H9 (cell line): ENCODE measurements around the gene PPIF. TPM values are rescaled to one million over a fixed set of nuclear protein-coding genes. Genes with fewer than 3 reads are reported as not detected.
A peak's percentile ranks its signal among the peaks of the same experiment; 100 is the strongest.

ENCODE experiments used
- DNase-seq: peaks from one replicate; pipeline ENCODE4 v3.0.0-alpha.2; 2017
- H2AFZ ChIP-seq: one replicate; pipeline ENCODE4 v1.6.1; 2013; ENCODE audit warnings: mild to moderate bottlenecking, low read length, control low read depth, moderate library complexity
- H2AK5ac ChIP-seq: 2 replicates; pipeline ENCODE4 v1.6.1; 2013; ENCODE audit warnings: low read length, control low read depth, mixed read lengths; ENCODE audit not compliant: insufficient read length
- H2BK120ac ChIP-seq: one replicate; pipeline ENCODE4 v1.6.1; 2013; ENCODE audit warnings: low read depth, mild to moderate bottlenecking, low read length, control low read depth, inconsistent platforms; ENCODE audit not compliant: poor library complexity, severe bottlenecking
- H2BK12ac ChIP-seq: 2 replicates; pipeline ENCODE4 v1.6.1; 2013; ENCODE audit warnings: low read length, control low read depth, mixed read lengths, low read depth; ENCODE audit not compliant: insufficient read length
- H2BK15ac ChIP-seq: 2 replicates; pipeline ENCODE4 v1.6.1; 2013; ENCODE audit warnings: low read depth, low read length, control low read depth
- H2BK20ac ChIP-seq: one replicate; pipeline ENCODE4 v1.6.1; 2013; ENCODE audit warnings: low read depth, mild to moderate bottlenecking, low read length, control low read depth, inconsistent platforms; ENCODE audit not compliant: poor library complexity, severe bottlenecking
- H2BK5ac ChIP-seq: 2 replicates; pipeline ENCODE4 v1.6.1; 2013; ENCODE audit warnings: low read length, control low read depth, mixed read lengths; ENCODE audit not compliant: insufficient read length
- H3K14ac ChIP-seq: 2 replicates; pipeline ENCODE4 v1.6.1; 2013; ENCODE audit warnings: low read length, control low read depth; ENCODE audit not compliant: insufficient read depth
- H3K18ac ChIP-seq: 2 replicates; pipeline ENCODE4 v1.6.1; 2013; ENCODE audit warnings: low read depth, mild to moderate bottlenecking, mixed read lengths, low read length, control low read depth; ENCODE audit not compliant: insufficient read length
- H3K23ac ChIP-seq: 2 replicates; pipeline ENCODE4 v1.6.1; 2013; ENCODE audit warnings: low read length, control low read depth, mixed read lengths, low read depth; ENCODE audit not compliant: insufficient read length
- H3K23me2 ChIP-seq: 2 replicates; pipeline ENCODE4 v1.6.1; 2013; ENCODE audit warnings: low read depth, mild to moderate bottlenecking, mixed read lengths, low read length, control low read depth; ENCODE audit not compliant: insufficient read length, poor library complexity, severe bottlenecking
- H3K27ac ChIP-seq: 2 replicates; pipeline ENCODE4 v1.5.1; 2013; ENCODE audit warnings: low read length, control low read depth, mixed read lengths, low read depth; ENCODE audit not compliant: insufficient read length
- H3K27me3 ChIP-seq: 2 replicates; pipeline ENCODE4 v1.6.1; 2013; ENCODE audit warnings: low read length, control low read depth, inconsistent platforms; ENCODE audit not compliant: insufficient read depth
- H3K4ac ChIP-seq: 2 replicates; pipeline ENCODE4 v1.6.1; 2013; ENCODE audit warnings: low read depth, mild to moderate bottlenecking, control low read depth, inconsistent platforms, low read length, moderate library complexity
- H3K4me1 ChIP-seq: 2 replicates; pipeline ENCODE4 v1.6.1; 2013; ENCODE audit warnings: low read length, control low read depth, inconsistent platforms; ENCODE audit not compliant: insufficient read depth
- H3K4me2 ChIP-seq: 2 replicates; pipeline ENCODE4 v1.6.1; 2013; ENCODE audit warnings: low read length, control low read depth, mixed read lengths; ENCODE audit not compliant: insufficient read length, insufficient read depth
- H3K56ac ChIP-seq: 2 replicates; pipeline ENCODE4 v1.6.1; 2013; ENCODE audit warnings: low read depth, mild to moderate bottlenecking, mixed read lengths, low read length, control low read depth; ENCODE audit not compliant: insufficient read length
- H3K79me1 ChIP-seq: 2 replicates; pipeline ENCODE4 v1.6.1; 2013; ENCODE audit warnings: low read depth, mild to moderate bottlenecking, moderate library complexity, low read length, control low read depth, inconsistent platforms; ENCODE audit not compliant: insufficient read depth, poor library complexity, severe bottlenecking
- H3K79me2 ChIP-seq: 2 replicates; pipeline ENCODE4 v1.6.1; 2013; ENCODE audit warnings: low read length, control low read depth, inconsistent platforms; ENCODE audit not compliant: insufficient read depth
- H3K9ac ChIP-seq: 2 replicates; pipeline ENCODE4 v1.6.1; 2013; ENCODE audit warnings: low read length, control low read depth, mixed read lengths; ENCODE audit not compliant: insufficient read length; ENCODE audit errors: extremely low read depth
- H3K9me3 ChIP-seq: one replicate; pipeline ENCODE4 v1.6.1; 2013; ENCODE audit warnings: low read depth, low read length, inconsistent platforms; ENCODE audit not compliant: control insufficient read depth
- H3T11ph ChIP-seq: one replicate; pipeline ENCODE4 v1.6.1; 2013; ENCODE audit warnings: mild to moderate bottlenecking, low read length, control low read depth, inconsistent platforms
- H4K20me1 ChIP-seq: one replicate; pipeline ENCODE4 v1.6.1; 2013; ENCODE audit not compliant: control insufficient read depth, insufficient read length, insufficient read depth
- H4K5ac ChIP-seq: 2 replicates; pipeline ENCODE4 v1.6.1; 2013; ENCODE audit warnings: low read depth, mild to moderate bottlenecking, mixed read lengths, low read length, control low read depth; ENCODE audit not compliant: insufficient read length
- H4K8ac ChIP-seq: replicated peaks from 2 replicates; pipeline ENCODE4 v1.6.1; 2013; ENCODE audit warnings: low read length, control low read depth, mixed read lengths, low read depth; ENCODE audit not compliant: insufficient read length
- H4K91ac ChIP-seq: 2 replicates; pipeline ENCODE4 v1.6.1; 2013; ENCODE audit warnings: low read depth, mild to moderate bottlenecking, moderate library complexity, mixed read lengths, low read length, control low read depth; ENCODE audit not compliant: insufficient read length
- H3K27ac Mint-ChIP-seq, 3 experiments: 2 replicates in 2 of 3; 3 replicates in 1 of 3; pipeline ENCODE4 v1.8.0; 2020 to 2021; ENCODE audit warnings: mixed read lengths in 3 of 3, mild to moderate bottlenecking in 1 of 3, moderate library complexity in 1 of 3
- H3K27me3 Mint-ChIP-seq: 2 replicates; pipeline ENCODE4 v1.8.0; 2021; ENCODE audit warnings: low read depth, mild to moderate bottlenecking, moderate library complexity, mixed read lengths
- H3K36me3 Mint-ChIP-seq, 3 experiments: 2 replicates in 2 of 3; 3 replicates in 1 of 3; pipeline ENCODE4 v1.8.0; 2020 to 2021; ENCODE audit warnings: low read depth in 3 of 3, mixed read lengths in 3 of 3; ENCODE audit not compliant: insufficient read depth in 1 of 3
- H3K4me1 Mint-ChIP-seq, 2 experiments: 2 replicates each; pipeline ENCODE4 v1.8.0; 2020; ENCODE audit warnings: mixed read lengths in 2 of 2
- H3K4me3 Mint-ChIP-seq, 2 experiments: 2 replicates in 1 of 2; 3 replicates in 1 of 2; pipeline ENCODE4 v1.8.0; 2020 to 2021; ENCODE audit warnings: mild to moderate bottlenecking in 2 of 2, mixed read lengths in 2 of 2, moderate library complexity in 1 of 2
- H3K9me3 Mint-ChIP-seq, 2 experiments: 2 replicates in 1 of 2; 3 replicates in 1 of 2; pipeline ENCODE4 v1.8.0; 2020; ENCODE audit warnings: mild to moderate bottlenecking in 2 of 2, mixed read lengths in 2 of 2, moderate library complexity in 1 of 2
- CTCF ChIP-seq: fragments of 200-600 bp; sonication (generic); conservative IDR thresholded peaks from 3 replicates; pipeline ENCODE4 v1.8.0; 2021; ENCODE audit warnings: antibody characterized with exemption, mild to moderate bottlenecking
- WGBS: extraction: QIAGEN DNeasy Blood & Tissue Kit; methylation state at CpG from one replicate; pipeline ENCODE4 v1.1.7; 2013; ENCODE audit warnings: missing lambda C conversion rate, low lambda C conversion rate, mixed read lengths; ENCODE audit not compliant: insufficient read length; ENCODE audit errors: extremely low coverage; 5-methylcytosine and 5-hydroxymethylcytosine counted together
- total RNA-seq: library from RNA; stranded (reverse); gene quantifications from 2 replicates; pipeline ENCODE4 v1.2.1, GENCODE V29; 2021

Gene PPIF
- total RNA-seq, 1 experiment from 2014 or later, result 79.7 TPM

- H3K79me1 ChIP-seq, result no peaks in the 10 kb centered on the region
- H4K20me1 ChIP-seq, result no peaks in the 10 kb centered on the region
- peak overlapping the region; percentile 15 for H4K5ac ChIP-seq
- Mint-ChIP-seq H3K9me3 (no peaks in the 10 kb centered on the region), H3K4me1 (peaks cover 6 to 8% of the 10 kb centered on the region in 2 experiments), H3K4me3 (no peak overlapping the region), H3K36me3 (no peaks in the 10 kb centered on the region), H3K27me3 (peaks cover 8% of the 10 kb centered on the region; the same call in 1 of the 2 replicates), H3K27ac (no peak overlapping the region)
- H3K79me2 ChIP-seq, result no peaks in the 10 kb centered on the region
- no peak overlapping the region for H3K27ac ChIP-seq
- WGBS, result 100% methylated on average over 5 of the region's 12 CpGs
- H3K4ac ChIP-seq, result no peak overlapping the region
- no peak overlapping the region for H3T11ph ChIP-seq
- no peak overlapping the region for H2BK20ac ChIP-seq
- no peak for TF ChIP-seq CTCF
- no peak overlapping the region for H3K4me2 ChIP-seq
- H3K18ac ChIP-seq, result no peak overlapping the region
- H3K23me2 ChIP-seq, result no peaks in the 10 kb centered on the region
- no peak overlapping the region for H2AFZ ChIP-seq
- no peak overlapping the region for H2BK12ac ChIP-seq
- no peak overlapping the region for H3K56ac ChIP-seq
- H3K9me3 ChIP-seq, result no peaks in the 10 kb centered on the region
- no peaks in the 10 kb centered on the region for H3K27me3 ChIP-seq
- no peak overlapping the region for H2AK5ac ChIP-seq
- no peaks in the 10 kb centered on the region for H3K4me1 ChIP-seq
- H2BK15ac ChIP-seq, result no peak overlapping the region
- H3K23ac ChIP-seq, result no peak overlapping the region
- no peak overlapping the region; the same call in 1 of the 2 replicates for H3K14ac ChIP-seq
- H3K9ac ChIP-seq, result no peak overlapping the region
- H2BK120ac ChIP-seq, result no peak overlapping the region
- no peak for DNase-seq
- no peak overlapping the region for H2BK5ac ChIP-seq
- H4K8ac ChIP-seq, result peak overlapping the region; percentile 28
- H4K91ac ChIP-seq, result no peak overlapping the region
These were observed 29.7 kb downstream of the PPIF start for GRCh38 chr10:79376751-79377556.
